Effector CD8-positive, alpha-beta T cell (primary cell): Measurements from ENCODE around the gene RPA3.

Experiments
- DNase-seq: peaks from one replicate; lab custom pipeline; 2025; lab: John Stamatoyannopoulos, UW

The RPA3 gene

GRCh38 chr7:7732621-7733281 lies 14.3 kb upstream of the RPA3 start:
- DNase-seq, result no peak

- DNase-seq, result no peak
These were observed 13.3 kb upstream of the RPA3 start for GRCh38 chr7:7731732-7732131.

DNA sequence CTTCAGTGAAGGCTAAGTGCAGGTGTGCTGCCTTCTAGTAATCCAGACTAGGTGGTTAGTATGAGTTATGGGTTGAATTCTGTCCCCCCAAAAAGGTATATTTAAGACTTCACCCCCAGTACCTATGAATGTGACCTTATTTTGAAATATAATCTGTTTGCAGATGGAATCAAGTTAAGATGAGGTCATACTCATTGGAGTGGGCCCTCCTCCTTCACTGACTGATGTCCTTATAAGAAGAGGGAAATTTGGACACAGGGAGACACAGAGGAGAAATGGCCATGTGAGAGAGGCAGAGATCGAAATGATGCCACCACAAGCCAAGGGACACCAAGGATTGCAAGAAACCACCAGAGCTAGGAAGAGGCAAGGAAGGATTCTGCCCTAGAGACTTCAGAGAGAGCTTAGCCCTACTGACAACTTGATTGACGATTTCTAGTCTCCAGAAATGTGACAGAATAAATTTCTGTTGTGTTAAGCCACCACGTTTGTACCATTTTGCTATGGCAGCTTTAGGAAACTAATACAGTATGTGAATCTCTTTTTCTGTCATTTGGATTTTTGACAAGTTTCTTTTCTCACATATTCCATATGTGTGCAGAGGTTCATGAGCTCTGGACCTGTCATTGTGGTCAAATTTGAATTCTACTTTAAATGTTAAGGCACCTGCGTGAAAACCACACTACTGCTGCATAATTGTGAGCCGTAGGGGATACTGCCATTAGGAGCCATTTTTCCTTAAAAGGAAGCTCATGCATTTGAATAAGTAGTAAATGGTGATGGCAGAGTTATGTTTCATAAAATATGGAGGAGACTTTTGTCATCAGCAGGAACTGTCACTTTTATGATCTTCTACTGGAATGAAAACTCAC lies 2.6 kb upstream of the RPA3 start:
- no peak for DNase-seq

DNA sequence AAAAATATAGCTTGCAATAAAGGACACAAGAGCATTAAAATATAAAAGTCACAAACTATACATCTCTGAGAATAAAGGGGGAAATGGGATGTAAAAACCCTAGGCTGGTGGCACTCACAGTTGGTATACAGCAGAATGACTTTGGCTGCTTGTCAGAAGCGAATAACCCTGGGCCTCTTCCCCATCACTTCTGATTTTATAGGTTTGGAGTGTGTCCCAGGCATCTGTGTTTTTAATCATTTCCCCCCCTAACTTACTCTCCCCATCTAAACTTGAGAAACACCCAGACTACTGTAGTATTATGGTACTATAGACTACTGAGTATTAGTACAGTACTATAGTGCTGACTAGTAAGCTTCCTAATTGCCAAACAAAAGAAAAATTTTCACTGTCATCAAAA lies 1.8 kb upstream of the RPA3 start:
- no peak for DNase-seq

DNA sequence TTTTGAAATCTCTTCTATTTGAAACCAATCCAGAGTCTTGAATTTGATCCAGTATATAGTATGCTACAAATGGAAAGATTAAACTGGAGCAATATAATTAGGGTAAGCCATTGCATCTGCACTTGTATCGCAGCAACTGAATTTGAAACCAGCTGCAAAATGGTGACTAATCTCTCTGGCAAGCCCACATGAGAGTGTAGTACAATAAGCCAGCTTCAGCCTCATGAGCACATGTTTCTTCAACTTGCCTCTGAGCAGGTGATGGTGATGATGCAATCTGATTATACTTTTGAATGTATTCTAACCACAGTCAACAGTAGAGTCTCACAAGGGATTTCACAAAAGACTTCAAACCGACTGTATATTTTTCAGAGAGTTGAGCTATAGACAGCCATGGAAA lies 829 bp upstream of the RPA3 start:
- no peak for DNase-seq

DNA sequence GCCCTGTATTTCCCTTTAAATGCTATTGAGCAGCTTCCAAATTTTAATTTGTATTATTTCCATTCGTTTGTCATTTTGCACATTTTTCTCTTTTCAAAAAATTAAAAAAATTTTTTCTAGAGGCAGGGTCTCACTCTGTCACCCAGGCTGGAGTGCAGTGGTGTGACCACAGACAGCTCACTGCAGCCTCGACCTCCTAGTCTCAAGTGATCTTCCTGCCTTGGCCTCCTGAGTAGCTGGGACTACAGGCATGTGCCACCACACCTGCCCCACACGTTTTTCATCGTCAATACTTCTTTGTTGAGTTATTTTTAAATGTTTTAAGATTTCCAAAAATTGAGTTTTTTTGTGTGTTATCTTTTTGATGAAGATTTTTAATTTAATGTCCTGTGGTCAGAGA lies 4.7 kb downstream of the RPA3 start:
- no peak for DNase-seq

DNA sequence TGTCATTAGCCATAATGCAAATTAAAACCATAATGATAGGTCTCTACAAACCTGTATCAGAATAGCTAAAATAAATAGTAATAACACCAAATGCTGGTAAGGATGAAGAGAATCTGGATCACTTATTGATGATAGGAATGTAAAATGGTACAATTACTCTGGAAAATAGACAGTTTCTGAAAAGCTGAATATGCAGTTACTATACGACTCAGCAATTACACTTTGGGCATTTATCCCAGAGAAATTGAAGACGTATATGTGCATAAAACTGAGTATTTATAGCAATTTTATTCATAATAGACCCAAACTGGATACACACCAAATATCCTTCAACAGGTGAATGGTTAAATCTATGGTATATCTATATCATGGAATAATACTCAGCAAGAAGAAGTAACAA lies 7.9 kb downstream of the RPA3 start:
- DNase-seq, result no peak

- DNase-seq, result no peak
These were observed 9.1 kb downstream of the RPA3 start for GRCh38 chr7:7709291-7709690.

DNA sequence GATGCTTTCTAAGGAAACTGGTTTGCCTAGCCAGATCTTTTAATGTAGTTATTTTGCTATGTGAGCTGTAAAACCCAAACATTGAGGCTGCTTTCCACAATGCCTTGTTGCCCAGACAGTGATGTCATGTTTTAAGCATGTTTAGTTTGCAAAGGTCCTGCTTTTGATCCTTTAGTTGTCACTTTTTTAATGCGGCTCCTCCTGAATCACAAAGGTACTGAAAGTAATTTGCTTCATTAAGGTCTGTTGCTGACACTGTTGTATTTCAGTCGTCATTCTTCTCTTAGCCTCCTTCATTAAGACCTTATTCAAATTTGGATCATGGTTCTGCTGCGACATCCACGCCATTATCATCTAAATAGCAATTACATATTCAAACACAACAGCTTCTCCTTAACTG lies 10.6 kb downstream of the RPA3 start:
- no peak for DNase-seq

GRCh38 chr7:7707246-7707645 lies 11.2 kb downstream of the RPA3 start:
- no peak for DNase-seq

DNA sequence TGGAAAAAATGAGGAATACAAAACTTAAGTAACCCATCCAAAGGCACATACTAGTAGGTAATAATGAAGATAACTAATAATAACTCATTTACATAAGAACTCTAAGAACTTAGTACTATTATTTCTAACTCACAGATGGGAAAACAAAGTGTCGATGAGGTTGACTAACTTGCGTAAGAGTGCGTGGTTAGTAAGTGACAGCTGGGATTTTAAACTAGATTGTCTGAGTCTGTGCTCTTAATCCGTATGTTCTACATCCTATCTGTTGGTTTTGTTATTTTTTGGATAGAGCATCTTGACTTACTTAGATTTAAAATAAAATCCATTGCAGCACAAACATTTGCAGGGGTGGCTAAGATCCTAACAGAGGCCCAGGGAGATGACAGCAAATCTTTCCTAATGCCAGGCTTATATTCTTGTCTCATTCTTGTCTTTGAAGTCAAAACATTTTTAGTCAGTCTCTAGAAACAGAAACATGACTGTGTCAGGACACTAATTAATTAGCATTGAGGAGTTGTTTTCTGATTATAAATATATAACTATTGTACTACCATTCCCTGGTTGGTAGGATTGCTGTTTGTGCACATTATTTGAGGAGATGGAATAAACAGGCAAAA lies 11.7 kb downstream of the RPA3 start:
- DNase-seq, result no peak

DNA sequence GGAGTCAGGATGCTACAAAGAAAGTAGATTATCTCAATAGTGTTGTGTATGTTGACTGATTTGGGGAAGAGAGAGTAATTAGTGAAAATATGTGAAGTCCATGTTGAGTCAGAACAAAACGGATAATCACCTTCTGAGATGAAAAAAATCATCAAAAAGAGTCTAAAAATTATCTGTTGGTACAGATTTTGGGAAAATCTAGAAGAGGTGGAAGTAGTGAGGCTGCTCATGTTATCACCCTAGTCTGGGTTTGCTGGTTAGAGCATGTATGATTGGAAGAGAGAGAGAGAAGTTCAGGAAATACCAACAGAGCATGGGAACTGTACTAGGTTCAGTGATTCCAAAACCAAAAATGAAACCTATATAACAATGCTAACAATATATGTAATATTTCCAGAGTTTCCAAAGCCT lies 12.3 kb downstream of the RPA3 start:
- DNase-seq, result no peak

DNA sequence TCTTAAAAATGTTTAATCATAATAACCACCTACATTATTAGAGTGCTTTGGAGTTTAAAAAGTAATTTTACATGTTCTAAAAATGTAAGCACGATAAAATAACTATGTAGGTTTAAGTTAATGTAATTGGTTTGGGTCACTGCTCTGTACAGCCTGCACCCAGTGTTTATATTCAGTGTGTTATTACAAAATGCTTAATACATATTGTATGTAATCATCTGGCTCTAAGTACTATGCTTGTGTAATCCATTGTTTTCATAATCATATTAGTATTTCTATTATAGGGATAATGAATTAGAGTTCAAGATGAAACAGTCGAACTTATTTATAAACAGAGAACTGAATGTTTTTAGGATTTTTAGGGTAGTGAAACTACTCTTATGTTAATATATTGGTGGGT lies 13.1 kb downstream of the RPA3 start:
- no peak for DNase-seq

GRCh38 chr7:7704867-7705266 lies 13.5 kb downstream of the RPA3 start:
- no peak for DNase-seq

- no peak for DNase-seq
These were observed 15.0 kb downstream of the RPA3 start for GRCh38 chr7:7703427-7703826.

DNA sequence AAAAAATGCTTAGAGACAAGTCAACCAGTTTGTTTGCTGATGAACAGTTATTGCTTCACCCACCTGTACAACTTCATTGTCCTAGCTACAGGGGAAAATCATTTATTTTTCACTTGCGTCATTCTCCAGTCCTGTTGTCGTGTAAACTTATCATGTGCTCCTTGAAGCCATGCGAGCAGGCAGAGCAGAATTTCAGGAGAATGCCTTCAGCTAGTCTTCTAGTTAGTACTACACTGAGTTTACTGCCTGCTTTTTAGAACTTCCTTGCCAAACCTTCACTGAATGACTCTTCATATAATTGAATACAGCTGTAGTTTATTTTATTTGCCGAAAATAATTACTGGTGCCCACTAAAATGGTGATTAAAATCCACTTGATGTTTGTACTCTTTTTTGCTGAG lies 15.6 kb downstream of the RPA3 start:
- no peak for DNase-seq

DNA sequence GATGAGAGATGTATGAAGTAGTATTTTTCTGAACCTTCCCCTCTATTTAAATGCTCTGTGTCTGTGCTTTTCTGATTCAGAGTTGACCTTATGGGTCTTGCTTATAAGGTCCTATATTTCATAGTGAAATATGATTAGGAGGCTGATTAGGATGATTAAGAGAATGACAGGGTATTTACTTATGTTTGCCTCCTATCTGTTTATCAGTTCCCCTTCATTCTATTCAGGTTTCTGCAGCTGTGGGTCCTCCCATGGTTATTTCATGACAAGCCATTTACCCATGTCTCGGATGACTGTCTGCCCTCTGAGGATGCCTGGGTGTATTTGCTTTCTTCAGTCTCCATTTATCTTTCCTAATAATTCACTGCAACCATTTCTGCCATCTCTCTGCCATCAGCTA lies 16.9 kb downstream of the RPA3 start:
- DNase-seq, result no peak

- no peak for DNase-seq
These were observed 18.4 kb downstream of the RPA3 start for GRCh38 chr7:7699970-7700369.

DNA sequence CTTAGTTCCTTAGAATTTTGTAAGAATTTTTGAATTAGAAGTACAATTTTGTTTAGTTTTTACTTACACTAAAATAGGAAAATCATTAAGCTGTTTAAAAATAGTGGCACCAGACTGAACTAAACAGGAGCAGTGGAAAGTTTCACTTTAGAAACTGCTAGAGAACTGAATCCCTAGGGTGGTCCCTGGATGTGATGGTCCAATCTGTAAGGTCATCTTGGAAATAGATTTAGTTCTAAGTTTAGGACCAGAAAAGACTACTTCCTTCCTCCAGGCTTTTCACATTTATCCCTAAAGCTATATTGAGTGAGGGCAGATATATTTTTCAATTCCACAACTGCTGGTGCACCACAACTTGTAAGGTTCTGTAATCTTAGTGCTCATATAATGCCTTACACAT lies 19.0 kb downstream of the RPA3 start:
- DNase-seq, result no peak

- DNase-seq, result no peak
These were observed 19.5 kb downstream of the RPA3 start for GRCh38 chr7:7698930-7699329.

- DNase-seq, result no peak
These were observed 21.8 kb downstream of the RPA3 start for GRCh38 chr7:7696458-7697119.

- DNase-seq, result no peak
These were observed 23.1 kb downstream of the RPA3 start for GRCh38 chr7:7695111-7695817.
